Common myeloid progenitor, CD34-positive (primary cell): ENCODE results near the gene TMEM190.

ENCODE experiments used
- CTCF ChIA-PET: fragments of 350-600 bp; sonication (Branson Sonifier 250); formaldehyde crosslinking; loops from one replicate; lab custom pipeline; 2021; ENCODE audit warnings: antibody characterized with exemption; lab: Charles Lee
- POLR2A ChIA-PET: fragments of 350-600 bp; sonication (Branson Sonifier 250); formaldehyde crosslinking; loops from one replicate; lab custom pipeline; 2021; ENCODE audit warnings: antibody characterized with exemption; lab: Charles Lee
- DNase-seq, 3 donors: peaks; one replicate each; pipeline versions ENCODE4 v3.0.0 to v3.0.0-alpha.2; 2013
- H3K27ac ChIP-seq, 2 experiments: 1 replicate in 1 of 2; 2 replicates in 1 of 2; pipeline ENCODE4 v1.7.0; 2013; ENCODE audit warnings: inconsistent platforms in 2 of 2, low read length in 2 of 2, mild to moderate bottlenecking in 2 of 2, low read depth in 1 of 2, moderate library complexity in 1 of 2; ENCODE audit not compliant: severe bottlenecking in 2 of 2, insufficient read depth in 1 of 2, poor library complexity in 1 of 2
- H3K27me3 ChIP-seq, 5 experiments: replicated peaks in 2 of 5; 1 replicate in 3 of 5; 2 replicates in 2 of 5; pipeline versions ENCODE4 v1.6.1 to v1.7.0; 2013; ENCODE audit warnings: low read length in 4 of 5, mild to moderate bottlenecking in 2 of 5, moderate library complexity in 2 of 5, inconsistent platforms in 1 of 5; ENCODE audit not compliant: insufficient read depth in 5 of 5, control insufficient read depth in 4 of 5
- H3K36me3 ChIP-seq, 4 experiments: 1 replicate in 2 of 4; 2 replicates in 2 of 4; pipeline versions ENCODE4 v1.6.1 to v1.7.0; 2013; ENCODE audit warnings: low read length in 3 of 4, control low read depth in 1 of 4, mild to moderate bottlenecking in 1 of 4; ENCODE audit not compliant: control insufficient read depth in 4 of 4, insufficient read depth in 4 of 4
- H3K4me1 ChIP-seq, 4 experiments: 1 replicate in 3 of 4; 2 replicates in 1 of 4; pipeline versions ENCODE4 v1.6.1 to v1.7.1; 2013; ENCODE audit warnings: low read length in 3 of 4, mild to moderate bottlenecking in 3 of 4, control low read depth in 1 of 4, inconsistent platforms in 1 of 4, moderate library complexity in 1 of 4; ENCODE audit not compliant: control insufficient read depth in 4 of 4, insufficient read depth in 4 of 4; ENCODE audit errors: control extremely low read depth in 1 of 4
- H3K4me3 ChIP-seq, 7 experiments: 1 replicate in 4 of 7; 2 replicates in 3 of 7; pipeline versions ENCODE4 v1.5.1 to v1.7.0; 2013; ENCODE audit warnings: mild to moderate bottlenecking in 7 of 7, low read length in 6 of 7, moderate library complexity in 6 of 7, inconsistent platforms in 2 of 7, low read depth in 2 of 7, control low read depth in 1 of 7; ENCODE audit not compliant: insufficient read depth in 4 of 7, control insufficient read depth in 1 of 7; ENCODE audit errors: extremely low read depth in 1 of 7
- H3K9me3 ChIP-seq, 5 experiments: 1 replicate in 4 of 5; 2 replicates in 1 of 5; pipeline versions ENCODE4 v1.6.1 to v1.7.1; 2013; ENCODE audit warnings: low read length in 4 of 5, mild to moderate bottlenecking in 2 of 5, inconsistent platforms in 1 of 5, low read depth in 1 of 5, moderate library complexity in 1 of 5; ENCODE audit not compliant: control insufficient read depth in 4 of 5, insufficient read depth in 2 of 5; ENCODE audit errors: control extremely low read depth in 1 of 5
- WGBS: methylation state at CpG from one replicate; pipeline ENCODE4 v1.1.5; 2013; ENCODE audit not compliant: insufficient coverage; 5-methylcytosine and 5-hydroxymethylcytosine counted together

The TMEM190 gene

GRCh38 chr19:55345818-55346724 is 30.6 kb upstream of the TMEM190 start:
- POLR2A ChIA-PET = no interaction called here

GRCh38 chr19:55346725-55347441 is 29.7 kb upstream of the TMEM190 start:
- H3K9me3 ChIP-seq = no peaks in the 10 kb centered on the region
- no peak overlapping the region for H3K4me3 ChIP-seq
- CTCF ChIA-PET = interaction anchor here (0.6 to 1.4 kb wide), 2 partner anchors 12 to 45 kb away, joined by 3 to 6 read pairs; no protein-coding TSS in a partner anchor
- H3K27ac ChIP-seq = no peak overlapping the region
- POLR2A ChIA-PET = no interaction called here
- no peak for DNase-seq
- whole genome bisulfite sequencing = 97% methylated on average over 30 of the region's 41 CpGs
- H3K4me1 ChIP-seq = peaks cover 0 to 2% (median 0%) of the 10 kb centered on the region in 4 experiments
- peaks cover 2 to 36% (median 25%) of the 10 kb centered on the region in 4 experiments for H3K36me3 ChIP-seq
- peaks cover 0 to 12% (median 1%) of the 10 kb centered on the region in 5 experiments for H3K27me3 ChIP-seq

More at GRCh38 chr19:55345818-55346724, 30.6 kb upstream of the TMEM190 start:
- H3K27ac ChIP-seq = no peak overlapping the region
- no peak overlapping the region for H3K4me3 ChIP-seq
- H3K9me3 ChIP-seq = no peaks in the 10 kb centered on the region
- WGBS = 98% methylated on average over 37 of the region's 43 CpGs
- H3K27me3 ChIP-seq = peaks cover 0 to 4% (median 0%) of the 10 kb centered on the region in 5 experiments
- no peak for DNase-seq
- CTCF ChIA-PET = no interaction called here
- peaks cover 2 to 38% (median 25%) of the 10 kb centered on the region in 4 experiments for H3K36me3 ChIP-seq
- peaks cover 0 to 8% (median 6%) of the 10 kb centered on the region in 4 experiments for H3K4me1 ChIP-seq

- Histone ChIP-seq H3K27me3 (peaks cover 0 to 18% (median 8%) of the 10 kb centered on the region in 5 experiments), H3K27ac (no peak overlapping the region), H3K4me1 (peaks cover 0 to 2% (median 0%) of the 10 kb centered on the region in 4 experiments), H3K36me3 (peaks cover 2 to 35% (median 22%) of the 10 kb centered on the region in 4 experiments), H3K9me3 (no peaks in the 10 kb centered on the region), H3K4me3 (no peak overlapping the region)
- CTCF ChIA-PET = interaction anchor here (0.6 to 1.9 kb wide), 3 partner anchors 11 to 46 kb away, joined by 3 to 6 read pairs (median 6); no protein-coding TSS in a partner anchor
- no peak for DNase-seq
- POLR2A ChIA-PET = interaction anchor here (0.6 to 0.7 kb wide), 2 partner anchors 8 to 129 kb away, joined by 3 read pairs; no protein-coding TSS in a partner anchor
- 90% methylated on average over 2 of the region's 10 CpGs for WGBS
These were observed 29.1 kb upstream of the TMEM190 start for GRCh38 chr19:55347442-55348009.

GRCh38 chr19:55348317-55349034 is 28.1 kb upstream of the TMEM190 start:
- peaks cover 4 to 28% (median 17%) of the 10 kb centered on the region in 5 experiments for H3K27me3 ChIP-seq
- H3K9me3 ChIP-seq = no peaks in the 10 kb centered on the region
- H3K4me3 ChIP-seq = no peak overlapping the region
- no peak for DNase-seq
- ChIA-PET POLR2A (interaction anchor here (0.6 to 0.7 kb wide), 2 partner anchors 9 to 128 kb away, joined by 3 read pairs; no protein-coding TSS in a partner anchor), CTCF (interaction anchor here (0.7 to 1.9 kb wide), 3 partner anchors 20 to 47 kb away, joined by 4 to 6 read pairs (median 6); no protein-coding TSS in a partner anchor)
- 93% methylated on average over 20 of the region's 22 CpGs for WGBS
- H3K36me3 ChIP-seq = peaks cover 0 to 26% (median 17%) of the 10 kb centered on the region in 4 experiments
- H3K4me1 ChIP-seq = peaks cover 0 to 7% (median 6%) of the 10 kb centered on the region in 4 experiments
- no peak overlapping the region for H3K27ac ChIP-seq

GRCh38 chr19:55350620-55351315 is 25.9 kb upstream of the TMEM190 start:
- 71% methylated on average over 10 of the region's 11 CpGs for WGBS

More at GRCh38 chr19:55350620-55351315, 25.9 kb upstream of the TMEM190 start:
- no peak overlapping the region for H3K4me3 ChIP-seq
- H3K9me3 ChIP-seq = no peaks in the 10 kb centered on the region
- no peak overlapping the region for H3K27ac ChIP-seq
- peaks cover 4 to 45% (median 26%) of the 10 kb centered on the region in 5 experiments for H3K27me3 ChIP-seq
- ChIA-PET CTCF (interaction anchor here (1.5 to 1.9 kb wide), 4 partner anchors 9 to 49 kb away, joined by 4 to 7 read pairs (median 5); partner anchors contain the start of gene KMT5C), POLR2A (no interaction called here)
- H3K4me1 ChIP-seq = peaks cover 0 to 20% (median 15%) of the 10 kb centered on the region in 4 experiments
- no peak for DNase-seq
- H3K36me3 ChIP-seq = peaks cover 0 to 15% (median 9%) of the 10 kb centered on the region in 4 experiments
